K562 (cell line): ENCODE results near the gene SEMA6D. TPM values are rescaled to one million over a fixed set of nuclear protein-coding genes. Genes with fewer than 3 reads are reported as not detected.

Experiments
- ETS2 ChIP-seq: IDR thresholded peaks from 2 replicates; pipeline ENCODE4 v1.6.1; 2016; ENCODE audit warnings: borderline replicate concordance, missing genetic modification characterization, mild to moderate bottlenecking, moderate library complexity, missing compliant biosample characterization; ENCODE audit not compliant: poor library complexity, severe bottlenecking
- HBP1 ChIP-seq: fragments of 450-650 bp; formaldehyde crosslinking; IDR thresholded peaks from 2 replicates; pipeline ENCODE4 v1.4.0; 2022; ENCODE audit warnings: missing genetic modification characterization
- NFIC ChIP-seq: fragments of 450-650 bp; IDR thresholded peaks from 2 replicates; pipeline ENCODE4 v1.6.1; 2017; ENCODE audit warnings: mild to moderate bottlenecking, inconsistent platforms
- SMAD4 ChIP-seq: fragments of 250-450 bp; sonication (Bioruptor Pico); conservative IDR thresholded peaks from 2 replicates; pipeline ENCODE4 v1.8.0; 2021; ENCODE audit warnings: inconsistent platforms, mild to moderate bottlenecking, moderate library complexity
- ZMIZ1 ChIP-seq, 2 experiments: fragments of 150-350 bp in 1 of 2; IDR thresholded peaks; 2 replicates each; pipeline ENCODE4 v1.6.1; 2012 to 2016; ENCODE audit warnings: low read depth in 2 of 2, low read length in 2 of 2, mild to moderate bottlenecking in 1 of 2, moderate library complexity in 1 of 2
- polyA plus RNA-seq, 8 experiments: library from polyadenylated mRNA; depleted of rRNA in 4 of 8; stranded (reverse) in 5 of 8; unstranded in 3 of 8; fragments of >200 nt; fragmentation: Nextera tagmentation in 2 of 8; fragmentation: Illumina TruSeq in 1 of 8; extraction: Ambion mirVana in 2 of 8; extraction: Trizol in 1 of 8; gene quantifications; 2 replicates each; pipeline versions ENCODE4 v1.2.1 to v1.2.3, GENCODE V29; 2011 to 2014; ENCODE audit warnings: inconsistent platforms in 1 of 8, missing spikeins in 1 of 8
- total RNA-seq, 7 experiments: library from RNA; depleted of rRNA in 6 of 7; stranded (reverse); fragments of >200 nt in 6 of 7; fragmentation: Illumina TruSeq in 2 of 7; extraction: Trizol in 2 of 7; gene quantifications; 2 replicates each; pipeline versions ENCODE4 v1.2.1 to v1.2.3, GENCODE V29; 2011 to 2021; ENCODE audit warnings: low replicate concordance in 1 of 7

SEMA6D gene
- total and polyA plus RNA-seq, 9 of the 15 experiments (the other 6 are each of a cell fraction or from before 2014, with no cell fraction given), result not detected

GRCh38 chr15:47674586-47675232 is 42.6 kb upstream of the SEMA6D start (continued):
- TF ChIP-seq ZMIZ1 (IDR thresholded peaks at IDR 0.05; ENCODE audit: low read depth in 2 of 2, low read length in 2 of 2), result no peak
- no peak for TF ChIP-seq SMAD4 (CRISPR knock-in tag)
- TF ChIP-seq NFIC, result no peak
- TF ChIP-seq HBP1, result no peak
- no peak for TF ChIP-seq ETS2 (tag)
